B cell (primary cell): ENCODE measurements around the gene TPCN2. TPM values are rescaled to one million over a fixed set of nuclear protein-coding genes. Genes with fewer than 3 reads are reported as not detected.
"Not testable (repeated sequence)": the region's sequence is repeated elsewhere in the genome, so short reads cannot be mapped to it uniquely, and the experiment has no call there.

Experiments
- ATAC-seq: fragments of 200-7000 bp; cut with Tn5 transposase; one replicate; pipeline ENCODE4 v1.10.0; 2021; ENCODE audit warnings: low read depth, mild to moderate bottlenecking, moderate number of reproducible peaks, moderate library complexity
- CTCF ChIA-PET: fragments of 350-600 bp; sonication (Branson Sonifier 250); formaldehyde crosslinking; loops from one replicate; lab custom pipeline; 2021; ENCODE audit warnings: antibody characterized with exemption, inconsistent platforms; lab: Charles Lee
- POLR2A ChIA-PET: fragments of 350-600 bp; sonication (Branson Sonifier 250); formaldehyde crosslinking; loops from one replicate; lab custom pipeline; 2021; ENCODE audit warnings: antibody characterized with exemption; lab: Charles Lee
- DNase-seq: peaks from one replicate; pipeline ENCODE4 v3.0.0; 2013
- H2AFZ ChIP-seq: 2 replicates; pipeline ENCODE4 v1.6.1; 2012; ENCODE audit warnings: mild to moderate bottlenecking, low read depth, low read length; ENCODE audit not compliant: insufficient read depth, poor library complexity, severe bottlenecking
- H3K27ac ChIP-seq, 2 donors: 1 replicate in 1 of 2; 2 replicates in 1 of 2; pipeline ENCODE4 v1.5.1; 2012 to 2013; ENCODE audit warnings: low read length in 2 of 2, mild to moderate bottlenecking in 2 of 2, moderate library complexity in 1 of 2
- H3K27me3 ChIP-seq, 4 experiments: fragments of 200-600 bp in 1 of 4; sonication (generic) in 1 of 4; replicated peaks in 1 of 4; 1 replicate in 2 of 4; 2 replicates in 2 of 4; pipeline versions ENCODE4 v1.6.1 to v1.7.0; 2013 to 2016; ENCODE audit warnings: low read length in 3 of 4, mild to moderate bottlenecking in 2 of 4, mixed read lengths in 1 of 4, moderate library complexity in 1 of 4; ENCODE audit not compliant: insufficient read depth in 4 of 4, control insufficient read depth in 3 of 4; ENCODE audit errors: control extremely low read depth in 1 of 4
- H3K36me3 ChIP-seq, 2 experiments: replicated peaks in 1 of 2; 1 replicate in 1 of 2; 2 replicates in 1 of 2; pipeline versions ENCODE4 v1.6.1 to v1.7.1; 2013; ENCODE audit warnings: low read length in 1 of 2; ENCODE audit not compliant: insufficient read depth in 2 of 2, control insufficient read depth in 1 of 2; ENCODE audit errors: control extremely low read depth in 1 of 2, extremely low read depth in 1 of 2
- H3K4me1 ChIP-seq, 2 donors: fragments of 200-600 bp in 1 of 2; sonication (generic) in 1 of 2; 1 replicate in 1 of 2; 2 replicates in 1 of 2; pipeline versions ENCODE4 v1.5.1 to v1.6.1; 2013 to 2017; ENCODE audit warnings: low read length in 2 of 2; ENCODE audit not compliant: control insufficient read depth in 2 of 2, insufficient read depth in 2 of 2
- H3K4me2 ChIP-seq: replicated peaks from 2 replicates; pipeline ENCODE3; 2012; ENCODE audit warnings: mild to moderate bottlenecking, low read depth, low read length; ENCODE audit not compliant: poor library complexity, severe bottlenecking
- H3K4me3 ChIP-seq, 5 experiments: fragments of 200-600 bp in 1 of 5; sonication (generic) in 1 of 5; 1 replicate in 3 of 5; 2 replicates in 2 of 5; pipeline versions ENCODE4 v1.5.1 to v1.7.0; 2011 to 2016; ENCODE audit warnings: low read length in 4 of 5, mild to moderate bottlenecking in 4 of 5, low read depth in 2 of 5, control low read depth in 1 of 5, moderate library complexity in 1 of 5; ENCODE audit not compliant: insufficient read depth in 1 of 5; ENCODE audit errors: control extremely low read depth in 1 of 5, extremely low read depth in 1 of 5
- H3K79me2 ChIP-seq: fragments of 200-600 bp; sonication (generic); one replicate; pipeline ENCODE4 v1.6.0; 2016; ENCODE audit warnings: low read length; ENCODE audit not compliant: control insufficient read depth, insufficient read depth
- H3K9ac ChIP-seq: fragments of 200-600 bp; sonication (generic); 2 replicates; pipeline ENCODE4 v1.6.1; 2017; ENCODE audit warnings: mild to moderate bottlenecking, low read length, moderate library complexity
- H3K9me3 ChIP-seq, 3 donors: one replicate each; pipeline versions ENCODE4 v1.6.1 to v1.7.1; 2013; ENCODE audit warnings: low read length in 2 of 3; ENCODE audit not compliant: control insufficient read depth in 2 of 3, insufficient read depth in 1 of 3; ENCODE audit errors: control extremely low read depth in 1 of 3
- H4K20me1 ChIP-seq: 2 replicates; pipeline ENCODE4 v1.6.0; 2012; ENCODE audit warnings: mild to moderate bottlenecking, low read length; ENCODE audit not compliant: insufficient read depth, control insufficient read depth, poor library complexity, severe bottlenecking
- H3K27ac Mint-ChIP-seq: one replicate; pipeline ENCODE4 v1.8.0; 2021; ENCODE audit warnings: mixed read lengths
- H3K27me3 Mint-ChIP-seq: one replicate; pipeline ENCODE4 v1.8.0; 2021; ENCODE audit warnings: mixed read lengths
- H3K4me1 Mint-ChIP-seq: one replicate; pipeline ENCODE4 v1.8.0; 2021; ENCODE audit warnings: mixed read lengths
- H3K4me3 Mint-ChIP-seq: one replicate; pipeline ENCODE4 v1.8.0; 2021; ENCODE audit warnings: mixed read lengths
- H3K9me3 Mint-ChIP-seq: one replicate; pipeline ENCODE4 v1.8.0; 2022; ENCODE audit warnings: mixed read lengths; ENCODE audit not compliant: insufficient read depth
- EZH2 ChIP-seq: IDR thresholded peaks from 2 replicates; pipeline ENCODE4 v1.6.1; 2012; ENCODE audit warnings: borderline replicate concordance, low read depth, mild to moderate bottlenecking, moderate library complexity, low read length; ENCODE audit not compliant: insufficient read depth, poor library complexity, severe bottlenecking
- WGBS: methylation state at CpG from one replicate; pipeline ENCODE4 v1.1.5; 2013; ENCODE audit warnings: missing lambda C conversion rate; ENCODE audit not compliant: insufficient coverage; 5-methylcytosine and 5-hydroxymethylcytosine counted together
- intact Hi-C: fragments of 100-400 bp; cut with micrococcal nuclease; formaldehyde crosslinking; loops from one replicate; pipeline ENCODE4 v1.10.0; 2022
- polyA plus RNA-seq: library from polyadenylated mRNA; depleted of rRNA; stranded (reverse); fragments of >200 nt; gene quantifications from 2 replicates; pipeline ENCODE4 v1.2.3, GENCODE V29; 2012
- total RNA-seq, 2 donors: library from RNA; stranded (reverse); fragments of 120-200 nt in 1 of 2; gene quantifications; 1 replicate in 1 of 2; 2 replicates in 1 of 2; pipeline versions ENCODE4 v1.2.3 to v1.2.4, GENCODE V29; 2013 to 2022

The TPCN2 gene
- total and polyA plus RNA-seq, 2 donors (not counting 1 experiment from before 2014, with no cell fraction given) = 16.8 to 71.4 TPM

GRCh38 chr11:69138265-69138664 is 89.5 kb downstream of the TPCN2 start:
- Histone ChIP-seq H3K36me3 (no peaks in the 10 kb centered on the region), H3K79me2 (no peaks in the 10 kb centered on the region), H3K4me1 (peaks cover 0 to 3% of the 10 kb centered on the region in 2 donors), H3K4me2 (no peak overlapping the region), H3K9me3 (peaks cover 4 to 30% (median 19%) of the 10 kb centered on the region in 3 donors), H3K4me3 (no peak overlapping the region), H3K9ac (no peak overlapping the region), H3K27me3 (no peaks in the 10 kb centered on the region), H4K20me1 (no peaks in the 10 kb centered on the region), H3K27ac (no peak overlapping the region), H2AFZ (no peak overlapping the region)
- DNase-seq (no peak), ATAC-seq (no peak)
- 84% methylated on average over 3 of the region's 3 CpGs for WGBS
- Mint-ChIP-seq H3K27ac (no peak overlapping the region), H3K27me3 (no peaks in the 10 kb centered on the region), H3K4me3 (no peak overlapping the region), H3K9me3 (peaks cover 5% of the 10 kb centered on the region), H3K4me1 (peaks cover 5% of the 10 kb centered on the region)
- TF ChIP-seq EZH2 = no peak
- POLR2A ChIA-PET = no interaction called here
- intact Hi-C loops = no loop called here
- CTCF ChIA-PET = no interaction called here

GRCh38 chr11:69140161-69140560 is 91.4 kb downstream of the TPCN2 start:
- H3K4me3 Mint-ChIP-seq, H3K9me3 Mint-ChIP-seq, H3K4me1 ChIP-seq, H3K79me2 ChIP-seq, POLR2A ChIA-PET, intact Hi-C loops, H3K27me3 Mint-ChIP-seq, H3K27ac ChIP-seq, H3K4me3 ChIP-seq, H3K4me1 Mint-ChIP-seq, H3K36me3 ChIP-seq, H2AFZ ChIP-seq, H3K9ac ChIP-seq, H3K4me2 ChIP-seq, H4K20me1 ChIP-seq, H3K27ac Mint-ChIP-seq, ATAC-seq, H3K27me3 ChIP-seq, DNase-seq: not testable (repeated sequence)
- WGBS = 97% methylated on average over 6 of the region's 7 CpGs
- peaks cover 4 to 28% (median 16%) of the 10 kb centered on the region in 3 donors for H3K9me3 ChIP-seq
- CTCF ChIA-PET = interaction anchor here (0.7 kb wide), 1 partner anchor 140 kb away, joined by 3 read pairs; no protein-coding TSS in a partner anchor
